GM12891 (cell line): Measurements from ENCODE around the gene ZNF597.

Source experiments
- POLR2A ChIP-seq: IDR thresholded peaks from 2 replicates; pipeline ENCODE4 v1.6.1; 2011; ENCODE audit warnings: low read depth, low read length, control low read depth
- SPI1 ChIP-seq: IDR thresholded peaks from 2 replicates; pipeline ENCODE4 v1.6.1; 2011; ENCODE audit warnings: low read depth, low read length, control low read depth
- TAF1 ChIP-seq: IDR thresholded peaks from 2 replicates; pipeline ENCODE4 v1.6.1; 2011; ENCODE audit warnings: low read depth, low read length, control low read depth

GRCh38 chr16:3465301-3465700, 22.0 kb upstream of the ZNF597 start:
- TF ChIP-seq POLR2A (no peak), SPI1 (no peak), TAF1 (no peak)
